IMR-90 (cell line): ENCODE data around the gene LRIG1. TPM values are rescaled to one million over a fixed set of nuclear protein-coding genes. Genes with fewer than 3 reads are reported as not detected.

Source experiments
- ATAC-seq: fragments of 200-7000 bp; cut with Tn5 transposase; 2 replicates; pipeline ENCODE4 v1.9.1; 2020; ENCODE audit warnings: low read depth, mild to moderate bottlenecking, moderate library complexity
- BruUV-seq: library from RNA; stranded (reverse); fragments of 400-500 nt; replicated peaks from 2 replicates; lab custom pipeline; 2021; lab: Mats Ljungman, UMichigan
- CTCF ChIA-PET: fragments of 300-600 bp; formaldehyde crosslinking; extraction: SDS; loops from one replicate; lab custom pipeline; 2021; ENCODE audit warnings: antibody characterized with exemption; lab: Yijun Ruan, JAX
- POLR2A ChIA-PET: fragments of 300-600 bp; sonication (Branson Sonifier 250); formaldehyde crosslinking; loops from one replicate; lab custom pipeline; 2022; ENCODE audit warnings: antibody characterized with exemption; ENCODE audit not compliant: unreplicated experiment; lab: Charles Lee
- DNase-seq: peaks from one replicate; pipeline ENCODE4 v3.0.0; 2013
- H2AFZ ChIP-seq: replicated peaks from 2 replicates; pipeline ENCODE3; 2013; ENCODE audit warnings: low read length, mild to moderate bottlenecking; ENCODE audit not compliant: poor library complexity
- H2AK5ac ChIP-seq: 2 replicates; pipeline ENCODE4 v1.6.1; 2013; ENCODE audit warnings: low read depth, low read length, inconsistent platforms
- H2AK9ac ChIP-seq: replicated peaks from 2 replicates; pipeline ENCODE3; 2013; ENCODE audit warnings: mild to moderate bottlenecking, low read depth, low read length, moderate library complexity; ENCODE audit not compliant: poor library complexity
- H2BK120ac ChIP-seq: 2 replicates; pipeline ENCODE4 v1.6.1; 2013; ENCODE audit warnings: low read depth, low read length, inconsistent platforms
- H2BK15ac ChIP-seq: 3 replicates; pipeline ENCODE4 v1.6.1; 2013; ENCODE audit warnings: low read depth, low read length, inconsistent platforms
- H2BK20ac ChIP-seq: 2 replicates; pipeline ENCODE4 v1.6.1; 2013; ENCODE audit warnings: low read depth, mild to moderate bottlenecking, inconsistent platforms, low read length, moderate library complexity
- H2BK5ac ChIP-seq: 2 replicates; pipeline ENCODE4 v1.6.1; 2013; ENCODE audit warnings: mild to moderate bottlenecking, low read depth, low read length, inconsistent platforms; ENCODE audit not compliant: poor library complexity, severe bottlenecking
- H3K14ac ChIP-seq: replicated peaks from 2 replicates; pipeline ENCODE4 v1.6.1; 2013; ENCODE audit warnings: low read depth, low read length, inconsistent platforms
- H3K18ac ChIP-seq: 2 replicates; pipeline ENCODE4 v1.6.1; 2013; ENCODE audit warnings: low read depth, low read length, control low read depth
- H3K23ac ChIP-seq: 2 replicates; pipeline ENCODE4 v1.6.1; 2013; ENCODE audit warnings: low read depth, low read length, inconsistent platforms
- H3K27ac ChIP-seq: 2 replicates; pipeline ENCODE4 v1.5.1; 2013; ENCODE audit warnings: mild to moderate bottlenecking, control low read depth, low read length; ENCODE audit not compliant: insufficient read depth
- H3K27me3 ChIP-seq: 2 replicates; pipeline ENCODE4 v1.6.1; 2013; ENCODE audit warnings: low read length; ENCODE audit not compliant: control insufficient read depth, insufficient read depth
- H3K36me3 ChIP-seq: 2 replicates; pipeline ENCODE4 v1.6.1; 2013; ENCODE audit warnings: low read length, mixed read lengths; ENCODE audit not compliant: control insufficient read depth, insufficient read depth
- H3K4ac ChIP-seq: 2 replicates; pipeline ENCODE4 v1.6.1; 2013; ENCODE audit warnings: low read depth, low read length, inconsistent platforms
- H3K4me1 ChIP-seq: 2 replicates; pipeline ENCODE4 v1.6.1; 2013; ENCODE audit warnings: low read length, mixed read lengths; ENCODE audit not compliant: control insufficient read depth, insufficient read depth
- H3K4me2 ChIP-seq: 2 replicates; pipeline ENCODE4 v1.6.1; 2013; ENCODE audit warnings: low read depth, mild to moderate bottlenecking, control low read depth, low read length, moderate library complexity
- H3K4me3 ChIP-seq: 2 replicates; pipeline ENCODE4 v1.5.1; 2013; ENCODE audit warnings: low read depth, mild to moderate bottlenecking, control low read depth, low read length, moderate library complexity; ENCODE audit not compliant: insufficient read depth
- H3K56ac ChIP-seq: 2 replicates; pipeline ENCODE4 v1.6.1; 2013; ENCODE audit warnings: low read length, inconsistent platforms; ENCODE audit not compliant: insufficient read depth; ENCODE audit errors: extremely low read depth
- H3K79me1 ChIP-seq, 2 experiments: 2 replicates each; pipeline ENCODE4 v1.6.1; 2013; ENCODE audit warnings: low read length in 2 of 2, inconsistent platforms in 1 of 2, low read depth in 1 of 2
- H3K9ac ChIP-seq: 2 replicates; pipeline ENCODE4 v1.6.1; 2013; ENCODE audit warnings: low read depth, low read length, control low read depth
- H3K9me1 ChIP-seq: 2 replicates; pipeline ENCODE4 v1.6.1; 2013; ENCODE audit warnings: low read length, inconsistent platforms; ENCODE audit not compliant: insufficient read depth
- H3K9me3 ChIP-seq: 2 replicates; pipeline ENCODE4 v1.6.1; 2013; ENCODE audit warnings: low read length; ENCODE audit not compliant: control insufficient read depth, insufficient read depth
- H4K20me1 ChIP-seq: 2 replicates; pipeline ENCODE4 v1.6.1; 2013; ENCODE audit warnings: low read length, inconsistent platforms; ENCODE audit not compliant: insufficient read depth
- H4K5ac ChIP-seq: 2 replicates; pipeline ENCODE4 v1.6.1; 2013; ENCODE audit warnings: mild to moderate bottlenecking, low read depth, low read length, control low read depth
- H4K8ac ChIP-seq, 2 experiments: 2 replicates each; pipeline ENCODE4 v1.6.1; 2013; ENCODE audit warnings: low read depth in 2 of 2, low read length in 2 of 2, control low read depth in 1 of 2, inconsistent platforms in 1 of 2
- H4K91ac ChIP-seq: 2 replicates; pipeline ENCODE4 v1.6.1; 2013; ENCODE audit warnings: low read depth, low read length, inconsistent platforms; ENCODE audit not compliant: insufficient read depth
- CEBPB ChIP-seq: IDR thresholded peaks from 2 replicates; pipeline ENCODE4 v1.6.1; 2012; ENCODE audit warnings: low read depth, low read length, improper control_type of control experiment
- ELK1 ChIP-seq: fragments of 150-350 bp; IDR thresholded peaks from 2 replicates; pipeline ENCODE4 v1.6.1; 2016; ENCODE audit warnings: low read depth, mild to moderate bottlenecking, low read length, moderate library complexity, borderline replicate concordance
- MAFK ChIP-seq: IDR thresholded peaks from 2 replicates; pipeline ENCODE4 v1.6.1; 2012; ENCODE audit warnings: low read depth, low read length, improper control_type of control experiment
- MXI1 ChIP-seq: IDR thresholded peaks from 2 replicates; pipeline ENCODE4 v1.6.1; 2012; ENCODE audit warnings: low read depth, mild to moderate bottlenecking, low read length, moderate library complexity, borderline replicate concordance
- NFE2L2 ChIP-seq: fragments of 150-350 bp; IDR thresholded peaks from 2 replicates; pipeline ENCODE4 v1.6.1; 2016; ENCODE audit warnings: low read depth, mild to moderate bottlenecking, low read length
- RAD21 ChIP-seq: IDR thresholded peaks from 2 replicates; pipeline ENCODE4 v1.6.1; 2012; ENCODE audit warnings: low read length, improper control_type of control experiment
- RCOR1 ChIP-seq: IDR thresholded peaks from 2 replicates; pipeline ENCODE4 v1.6.1; 2012; ENCODE audit warnings: mild to moderate bottlenecking, low read length, improper control_type of control experiment; ENCODE audit not compliant: insufficient replicate concordance
- RFX5 ChIP-seq: IDR thresholded peaks from 2 replicates; pipeline ENCODE4 v1.8.0; 2012; ENCODE audit warnings: low read depth, mild to moderate bottlenecking, low read length, moderate library complexity
- SMC3 ChIP-seq: fragments of 150-350 bp; IDR thresholded peaks from 2 replicates; pipeline ENCODE4 v1.6.1; 2016; ENCODE audit warnings: low read depth, mild to moderate bottlenecking, antibody characterized with exemption, low read length, moderate library complexity
- WGBS, 2 experiments: methylation state at CpG; one replicate each; pipeline versions ENCODE4 v1.1.5 to v1.1.7; 2013; ENCODE audit warnings: missing lambda C conversion rate in 2 of 2; ENCODE audit not compliant: insufficient read length in 1 of 2; ENCODE audit errors: extremely low coverage in 2 of 2; 5-methylcytosine and 5-hydroxymethylcytosine counted together
- dilution Hi-C: fragments of 300-500 bp; cut with HindIII; formaldehyde crosslinking; loops from one replicate; pipeline ENCODE4 v1.14.3; 2018; ENCODE audit warnings: low sequenced_read_pairs; ENCODE audit not compliant: unreplicated experiment
- in situ Hi-C: fragments of 300-500 bp; cut with MboI; formaldehyde crosslinking; loops from 3 replicates; pipeline ENCODE4 v1.14.3; 2019; ENCODE audit warnings: low sequenced_read_pairs, inconsistent platforms, mixed read lengths
- intact Hi-C: fragments of 100-400 bp; cut with micrococcal nuclease; formaldehyde crosslinking; loops from 2 replicates; pipeline ENCODE4 v1.10.0; 2022
- polyA plus RNA-seq, 3 experiments: library from polyadenylated mRNA; depleted of rRNA; stranded (reverse); fragments of >200 nt; gene quantifications; 2 replicates each; pipeline ENCODE4 v1.2.3, GENCODE V29; 2012; ENCODE audit warnings: low replicate concordance in 1 of 3
- total RNA-seq: library from RNA; depleted of rRNA; stranded (reverse); fragments of >200 nt; gene quantifications from 2 replicates; pipeline ENCODE4 v1.2.3, GENCODE V29; 2012

LRIG1 gene
- total and polyA plus RNA-seq, 2 of the 4 experiments (the other 2 are of a cell fraction): 62.8 to 87.8 TPM

GRCh38 chr3:66506154-66506553 lies 5.3 kb upstream of the LRIG1 start:
- Histone ChIP-seq H3K4ac (no peak overlapping the region), H2AFZ (no peak overlapping the region), H3K56ac (no peak overlapping the region), H3K9ac (no peak overlapping the region), H4K91ac (no peak overlapping the region), H3K9me1 (0 out of 2 replicates have a peak, but pooled peaks cover 4% of the 10 kb centered on the region), H2AK5ac (no peak overlapping the region), H3K23ac (no peak overlapping the region), H3K14ac (no peak overlapping the region), H2BK120ac (no peak overlapping the region), H4K20me1 (no peaks in the 10 kb centered on the region), H2AK9ac (no peak overlapping the region), H3K9me3 (no peaks in the 10 kb centered on the region), H3K4me2 (no peak overlapping the region), H3K4me3 (no peak overlapping the region), H3K27ac (no peak overlapping the region), H3K4me1 (no peaks in the 10 kb centered on the region; the same call in 1 of the 2 replicates), H3K18ac (no peak overlapping the region), H3K79me1 (no peaks in the 10 kb centered on the region), H4K8ac (no peak overlapping the region), H3K27me3 (peaks cover 7% of the 10 kb centered on the region), H2BK15ac (no peak overlapping the region), H2BK5ac (no peak overlapping the region), H4K5ac (no peak overlapping the region), H2BK20ac (no peak overlapping the region), H3K36me3 (no peaks in the 10 kb centered on the region)
- dilution Hi-C loops (no loop called here), intact Hi-C loops (no loop called here), in situ Hi-C loops (no loop called here)
- no peak for ATAC-seq
- WGBS, 2 experiments: no CpG with 5 or more reads among the region's 6 CpGs
- no peak for DNase-seq
- TF ChIP-seq RFX5: no peak
- TF ChIP-seq RAD21: no peak
- no peak for TF ChIP-seq MAFK
- no peak for TF ChIP-seq ELK1
- no peak for TF ChIP-seq CEBPB
- TF ChIP-seq MXI1: no peak
- no peak for TF ChIP-seq RCOR1
- TF ChIP-seq SMC3: no peak
- TF ChIP-seq NFE2L2: no peak
- CTCF ChIA-PET: interaction anchor here (1.4 kb wide), 1 partner anchor 11 kb away, joined by 5 read pairs; no protein-coding TSS in a partner anchor
- no TSS peak for BruUV-seq
- POLR2A ChIA-PET: no interaction called here
